H1 (cell line): ENCODE measurements around the gene ZNF18.

Experiments used
- CTCF ChIP-seq, 3 experiments: IDR thresholded peaks; 1 replicate in 2 of 3; 2 replicates in 1 of 3; pipeline versions ENCODE4 v1.5.1 to v1.6.1; 2011; ENCODE audit warnings: low read length in 3 of 3, mild to moderate bottlenecking in 3 of 3, inconsistent platforms in 2 of 3, low read depth in 1 of 3, moderate library complexity in 1 of 3; ENCODE audit not compliant: insufficient read depth in 1 of 3; ENCODE audit errors: control extremely low read depth in 1 of 3
- EGR1 ChIP-seq: IDR thresholded peaks from 2 replicates; pipeline ENCODE4 v1.6.1; 2011; ENCODE audit warnings: low read depth, low read length, borderline replicate concordance
- JUN ChIP-seq: IDR thresholded peaks from 2 replicates; pipeline ENCODE4 v1.6.1; 2011; ENCODE audit warnings: low read depth, mild to moderate bottlenecking, improper control_type of control experiment, low read length
- KDM1A ChIP-seq: fragments of 200-600, 300-600 bp; sonication (generic); IDR thresholded peaks from 2 replicates; pipeline ENCODE4 v1.7.1; 2016; ENCODE audit warnings: mild to moderate bottlenecking, low read length, borderline replicate concordance
- PHF8 ChIP-seq: fragments of 200-600 bp; sonication (generic); conservative IDR thresholded peaks from 2 replicates; pipeline ENCODE4 v1.7.1; 2012; ENCODE audit warnings: low read depth, mild to moderate bottlenecking, inconsistent platforms, low read length, moderate library complexity
- POLR2A ChIP-seq, 2 experiments: IDR thresholded peaks; 1 replicate in 1 of 2; 2 replicates in 1 of 2; pipeline ENCODE4 v1.6.1; 2011; ENCODE audit warnings: low read depth in 2 of 2, low read length in 2 of 2, mild to moderate bottlenecking in 2 of 2; ENCODE audit errors: control extremely low read depth in 1 of 2
- SRF ChIP-seq: IDR thresholded peaks from 2 replicates; pipeline ENCODE4 v1.6.1; 2011; ENCODE audit warnings: mild to moderate bottlenecking, low read depth, low read length, moderate library complexity

GRCh38 chr17:11996722-11997146 lies 541 bp downstream of the ZNF18 start:
- TF ChIP-seq JUN (no peak), POLR2A (IDR thresholded peaks at IDR 0.05; ENCODE audit: control extremely low read depth in 1 of 2, low read depth in 2 of 2, low read length in 2 of 2) (no peak), EGR1 (no peak), KDM1A (no peak), SRF (no peak), PHF8 (no peak), CTCF (IDR thresholded peaks at IDR 0.05; ENCODE audit: control extremely low read depth in 1 of 3, insufficient read depth in 1 of 3, low read depth in 1 of 3, low read length in 3 of 3) (no peak)
